HG02623 (cell line): Measurements from ENCODE around the gene PEPD.

ENCODE experiments used
- ATAC-seq: cut with Tn5 transposase; IDR thresholded peaks from one replicate; pipeline ENCODE4 v1.9.1; 2021; ENCODE audit warnings: moderate library complexity; ENCODE audit not compliant: unreplicated experiment

The PEPD gene

DNA sequence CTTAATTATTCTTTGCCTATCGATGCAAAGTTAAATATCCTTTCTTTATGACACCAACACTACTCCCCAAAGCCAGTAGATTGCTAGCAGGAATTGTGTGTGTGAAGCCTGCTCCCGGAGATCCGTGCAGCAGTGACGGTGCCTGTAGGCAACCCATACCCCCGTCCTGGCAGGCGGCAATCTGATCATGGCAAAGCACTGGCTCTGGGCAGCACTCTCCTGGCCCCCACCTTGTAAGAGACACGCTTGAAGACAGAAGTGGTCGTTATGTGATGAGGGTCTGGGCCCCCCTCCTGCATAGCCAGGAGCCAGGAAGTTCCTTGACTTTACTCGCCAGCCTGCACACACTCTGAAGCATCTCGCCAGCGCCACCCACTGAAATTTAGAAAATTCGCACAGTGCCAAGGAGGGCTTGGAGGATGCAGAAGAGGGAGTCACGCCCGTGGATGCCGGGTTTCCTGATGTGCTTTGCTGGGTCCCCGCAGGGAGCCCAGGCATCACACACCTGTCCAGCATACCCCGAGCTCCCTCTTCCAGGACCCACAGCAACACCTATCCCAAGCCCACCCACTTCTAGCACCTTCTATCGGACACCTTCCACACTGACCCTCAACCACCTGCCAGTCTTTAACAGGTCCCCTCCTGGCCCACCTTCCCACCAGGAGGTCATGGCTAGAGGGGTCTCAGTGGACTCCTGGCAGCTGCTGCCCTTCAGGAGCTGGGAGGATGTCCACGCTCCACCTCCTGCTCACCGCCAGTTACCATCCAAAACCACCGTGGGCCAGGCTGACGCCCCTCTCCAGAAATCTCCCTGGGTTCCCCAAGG, 93.6 kb downstream of the PEPD start:
- ATAC-seq: no peak

DNA sequence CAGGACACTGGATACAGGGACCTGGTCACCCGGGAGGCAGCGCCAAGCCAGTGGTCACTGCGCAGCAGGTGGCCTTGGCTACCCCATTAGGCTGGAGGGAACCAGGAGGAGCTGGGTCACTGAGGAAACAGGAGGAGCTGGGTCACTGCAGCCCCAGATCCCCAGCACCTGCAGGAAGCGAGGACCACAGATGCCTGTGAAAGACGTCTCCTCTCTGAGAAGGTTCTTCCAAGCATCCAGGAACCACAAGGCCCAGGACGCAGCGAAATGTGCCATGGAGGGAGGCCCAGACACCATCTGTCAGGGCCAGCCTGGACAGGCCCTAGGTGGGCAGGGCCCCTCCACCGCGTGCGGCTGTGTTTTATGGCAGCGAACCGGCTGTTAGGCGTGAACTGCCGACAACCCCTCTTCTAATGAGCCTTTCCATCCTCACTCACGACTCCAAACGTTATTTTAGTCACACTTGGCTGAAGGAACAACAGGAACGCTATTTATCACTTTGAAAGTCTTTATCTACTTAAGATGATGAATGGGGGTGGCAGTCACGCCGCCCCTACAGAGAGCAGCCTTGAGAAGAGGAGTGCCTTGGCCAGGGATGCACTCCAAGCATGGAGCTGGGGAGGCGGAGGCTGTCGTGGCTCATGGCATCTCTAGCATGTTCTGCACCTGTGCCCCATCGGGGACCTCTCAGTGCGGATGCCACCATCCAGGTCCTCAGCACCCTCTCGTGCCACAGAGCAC, 94.8 kb downstream of the PEPD start:
- no peak for ATAC-seq

DNA sequence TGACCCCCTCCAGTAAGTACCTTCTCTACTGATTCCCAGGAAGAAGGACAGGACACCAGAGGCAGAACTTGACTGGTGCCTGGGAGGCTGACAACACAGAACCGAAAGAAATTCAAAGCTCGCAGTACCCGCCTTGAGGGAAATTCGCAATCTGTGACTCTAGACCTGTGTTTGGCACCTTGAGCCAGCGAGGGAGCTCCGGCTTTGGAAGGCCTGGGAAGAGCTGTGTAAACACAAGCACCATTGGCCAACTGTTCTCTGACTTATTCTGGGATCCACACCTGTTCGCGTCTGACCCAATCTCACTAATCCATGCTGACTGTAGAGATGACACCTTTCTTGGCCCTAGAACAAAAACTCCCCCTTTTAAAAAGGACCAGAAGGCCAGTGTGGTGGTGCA, 97.4 kb downstream of the PEPD start:
- no peak for ATAC-seq

DNA sequence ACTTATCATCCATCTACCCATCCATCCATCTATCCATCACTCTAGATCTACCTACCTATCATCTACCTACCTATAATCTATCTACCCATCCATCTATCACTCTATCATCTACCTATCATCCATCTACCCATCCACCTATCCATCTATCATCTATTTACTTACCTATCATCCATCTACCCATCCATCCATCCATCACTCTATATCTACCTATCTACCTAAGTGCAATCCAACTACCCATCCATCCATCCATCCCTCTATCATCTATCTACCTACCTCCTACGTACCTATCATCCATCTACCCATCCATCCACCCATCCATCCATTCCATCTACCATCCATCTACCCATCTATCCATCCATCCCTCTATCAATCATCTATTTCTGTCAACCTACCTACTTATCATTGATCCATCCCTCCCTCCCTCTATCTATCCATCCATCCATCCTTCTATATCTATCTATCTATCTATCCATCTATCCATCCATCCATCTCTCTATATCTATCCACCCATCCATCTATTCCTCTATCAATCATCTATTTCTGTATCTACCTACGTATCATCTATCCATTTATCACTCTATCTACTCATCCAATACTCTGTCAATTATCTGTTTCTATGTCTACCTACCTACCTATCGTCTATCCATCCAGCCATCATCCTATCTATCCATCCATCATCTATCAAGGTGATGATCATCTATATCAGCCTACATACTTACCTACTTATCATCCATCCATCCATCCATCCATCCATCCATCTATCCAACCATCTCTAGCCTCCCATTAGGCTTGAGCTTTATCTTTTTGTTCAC, 99.0 kb downstream of the PEPD start:
- ATAC-seq: no peak

DNA sequence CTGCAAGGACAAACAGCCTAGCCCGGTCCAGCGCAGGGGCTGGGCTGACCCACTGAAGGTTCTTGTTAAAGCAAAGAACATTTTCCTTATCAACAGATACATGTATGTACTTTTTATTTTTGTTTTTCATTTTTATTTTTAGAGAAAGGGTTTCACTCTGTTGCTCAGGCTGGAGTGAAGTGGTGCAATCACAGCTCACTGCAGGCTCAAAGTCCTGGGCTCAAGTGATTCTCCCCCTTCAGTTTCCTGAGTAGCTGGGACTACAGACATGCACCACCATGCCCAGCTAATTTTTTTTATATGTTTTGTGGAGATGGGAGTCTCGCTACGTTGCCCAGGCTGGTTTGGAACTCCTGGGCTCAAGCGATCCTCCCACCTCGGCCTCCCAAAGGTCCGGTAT, 100.2 kb downstream of the PEPD start:
- no peak for ATAC-seq

DNA sequence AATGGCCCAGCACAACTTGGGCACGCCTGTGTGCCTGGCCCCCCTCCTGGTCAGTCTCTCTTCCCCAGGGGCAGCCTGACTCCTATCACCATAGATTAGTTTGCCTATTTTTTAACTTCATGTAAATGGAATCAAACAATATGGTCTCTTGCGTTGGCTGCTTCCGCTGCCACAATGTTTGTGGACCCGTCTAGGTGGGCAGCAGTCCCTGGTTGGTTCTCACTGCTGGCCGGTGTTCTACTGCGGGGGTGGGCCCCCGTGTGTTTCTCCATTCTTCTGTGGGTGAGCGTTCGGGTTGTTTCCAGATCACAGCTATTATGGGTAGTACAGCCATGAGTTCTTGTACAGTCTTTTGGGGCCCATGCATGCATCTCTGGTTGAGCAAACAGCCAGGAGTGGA, 100.8 kb downstream of the PEPD start:
- ATAC-seq: no peak

DNA sequence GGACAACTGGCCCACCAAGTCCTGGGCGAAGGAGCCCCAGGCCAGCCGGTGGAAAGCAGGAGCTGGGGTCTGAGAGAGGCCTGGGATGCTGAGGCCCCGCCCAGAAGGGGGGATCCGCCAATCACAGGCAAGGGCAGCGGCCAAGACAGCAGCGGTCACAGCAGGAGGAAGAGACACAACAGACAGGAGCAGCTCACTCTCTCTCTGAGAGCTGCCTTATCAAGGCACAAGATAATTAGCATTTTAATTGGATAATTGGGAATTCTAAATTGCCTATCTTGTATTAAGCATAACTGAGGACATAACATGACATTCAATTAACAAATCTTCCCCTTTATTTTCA, 101.8 kb downstream of the PEPD start:
- no peak for ATAC-seq

DNA sequence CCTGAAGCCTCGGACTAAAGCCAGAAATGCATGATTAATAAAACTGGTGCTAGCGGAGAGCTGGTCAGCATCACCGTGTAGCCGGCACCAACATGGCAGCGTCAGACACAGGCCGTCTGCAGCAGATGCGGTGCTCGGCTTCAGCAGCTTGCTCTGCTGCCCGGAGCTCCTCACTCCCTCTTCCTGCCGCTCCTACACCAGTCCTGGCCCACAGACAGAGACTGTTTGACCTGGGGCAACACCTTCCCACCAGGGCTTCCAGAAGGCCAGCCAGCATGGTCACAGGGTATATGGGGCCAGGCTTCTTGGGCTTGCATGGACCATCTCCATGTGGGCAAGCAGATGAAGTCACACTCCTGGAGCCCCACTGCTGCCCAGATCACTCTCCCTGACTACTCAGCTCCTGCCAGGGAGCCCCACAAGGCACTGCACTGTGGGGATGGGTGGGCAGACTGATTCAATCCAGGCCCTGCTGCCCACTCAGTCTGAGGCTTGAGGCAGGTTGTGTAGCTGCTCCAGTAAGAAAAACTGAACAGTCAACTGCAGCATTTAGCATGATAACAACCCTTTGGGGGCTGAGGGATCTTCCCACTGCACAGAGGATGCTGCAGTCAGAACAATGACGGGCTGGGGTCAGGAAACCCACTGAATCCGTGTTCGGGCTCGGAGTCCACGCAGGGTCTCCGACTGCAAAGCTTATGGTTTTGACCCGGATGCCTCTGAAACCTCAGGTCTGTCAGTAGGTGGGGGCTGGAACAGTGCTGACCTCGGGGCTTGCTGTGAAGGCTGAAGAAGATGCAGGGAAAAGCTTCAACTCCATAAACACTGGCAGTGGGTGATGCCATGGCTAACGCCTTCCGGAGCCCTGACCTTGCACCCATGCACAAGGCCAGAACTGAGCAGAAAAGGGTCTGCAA, 102.5 kb downstream of the PEPD start:
- ATAC-seq: no peak

DNA sequence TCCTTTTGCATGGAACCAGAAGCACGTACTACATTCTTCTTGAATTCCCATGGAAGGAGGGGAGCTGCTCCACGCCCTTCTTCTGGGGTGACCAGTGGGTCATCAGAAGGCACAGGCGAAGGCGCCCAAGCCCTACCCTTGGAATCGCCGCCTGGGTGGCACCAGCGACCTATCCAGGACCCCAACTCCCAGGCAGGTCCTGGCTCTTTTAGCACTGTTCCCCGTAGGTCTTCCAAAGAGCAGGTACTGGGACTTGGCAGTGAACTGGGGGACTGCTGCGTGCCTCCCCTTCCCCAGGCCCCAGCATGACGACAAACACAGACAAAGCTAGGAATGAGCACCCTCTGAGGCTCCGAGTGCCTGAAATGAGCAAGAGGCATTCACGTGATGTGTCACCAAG, 103.1 kb downstream of the PEPD start:
- ATAC-seq: no peak

DNA sequence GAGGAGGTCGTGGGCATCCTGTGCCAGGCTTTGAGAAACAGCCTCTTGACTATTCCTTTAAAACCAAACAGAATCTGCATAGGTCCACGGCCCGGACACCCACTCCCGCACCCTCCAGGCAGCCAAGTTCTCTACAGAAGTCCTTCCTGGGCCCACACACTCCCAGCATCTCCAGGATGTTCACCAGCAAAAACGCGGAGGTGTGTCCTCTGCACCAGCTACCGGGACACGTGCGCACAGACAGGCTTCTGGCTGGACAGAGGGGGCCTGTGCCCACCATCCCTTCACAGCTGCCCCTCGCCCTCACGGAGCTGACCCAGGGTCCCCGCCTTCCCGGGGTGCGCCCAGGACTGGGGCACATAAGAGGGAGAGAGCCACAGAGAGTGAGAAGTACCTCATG, 103.8 kb downstream of the PEPD start:
- no peak for ATAC-seq

DNA sequence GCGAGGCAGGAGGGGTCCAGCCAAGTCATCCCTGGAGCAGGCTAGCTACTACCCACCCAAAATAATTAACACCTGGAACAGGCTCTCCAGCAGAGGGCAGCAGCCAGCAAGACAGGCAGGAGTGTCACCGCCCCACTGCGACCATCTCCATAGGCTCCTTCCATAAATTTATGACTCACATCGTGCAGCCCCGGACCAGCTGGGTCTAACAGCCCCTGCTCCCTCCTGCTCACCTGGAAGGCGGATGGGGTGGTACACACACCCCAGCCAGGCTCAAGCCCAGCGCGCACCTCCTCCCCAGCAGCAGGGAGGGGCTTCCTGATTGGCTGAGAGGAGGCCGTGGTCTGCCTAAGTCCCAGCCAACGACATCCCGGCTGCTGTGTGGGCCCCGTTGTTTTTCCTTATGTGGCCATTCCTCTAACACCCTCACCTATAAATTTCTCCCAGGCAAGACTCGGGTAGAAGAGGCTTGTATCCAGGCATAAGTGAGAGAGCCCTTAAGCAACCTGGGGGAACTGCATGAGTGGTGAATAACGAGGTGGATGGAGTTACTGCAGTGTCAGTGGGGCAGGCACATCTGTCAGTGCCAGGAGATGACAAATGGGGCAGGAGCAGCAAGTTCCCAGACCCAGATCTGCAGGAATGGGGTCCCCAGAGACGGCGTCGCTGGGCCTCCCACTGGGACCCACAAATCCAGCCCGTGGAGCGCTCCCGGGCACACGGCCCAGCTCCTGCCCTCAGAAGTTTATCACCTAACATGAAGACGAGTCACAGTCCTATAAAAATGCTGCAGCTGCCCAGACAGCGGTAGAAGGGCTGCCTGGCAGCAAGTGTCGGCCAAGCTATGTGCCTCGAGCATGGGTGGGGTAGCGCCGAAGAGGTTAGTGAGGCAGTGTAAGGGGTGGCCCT, 105.0 kb downstream of the PEPD start:
- ATAC-seq: no peak

DNA sequence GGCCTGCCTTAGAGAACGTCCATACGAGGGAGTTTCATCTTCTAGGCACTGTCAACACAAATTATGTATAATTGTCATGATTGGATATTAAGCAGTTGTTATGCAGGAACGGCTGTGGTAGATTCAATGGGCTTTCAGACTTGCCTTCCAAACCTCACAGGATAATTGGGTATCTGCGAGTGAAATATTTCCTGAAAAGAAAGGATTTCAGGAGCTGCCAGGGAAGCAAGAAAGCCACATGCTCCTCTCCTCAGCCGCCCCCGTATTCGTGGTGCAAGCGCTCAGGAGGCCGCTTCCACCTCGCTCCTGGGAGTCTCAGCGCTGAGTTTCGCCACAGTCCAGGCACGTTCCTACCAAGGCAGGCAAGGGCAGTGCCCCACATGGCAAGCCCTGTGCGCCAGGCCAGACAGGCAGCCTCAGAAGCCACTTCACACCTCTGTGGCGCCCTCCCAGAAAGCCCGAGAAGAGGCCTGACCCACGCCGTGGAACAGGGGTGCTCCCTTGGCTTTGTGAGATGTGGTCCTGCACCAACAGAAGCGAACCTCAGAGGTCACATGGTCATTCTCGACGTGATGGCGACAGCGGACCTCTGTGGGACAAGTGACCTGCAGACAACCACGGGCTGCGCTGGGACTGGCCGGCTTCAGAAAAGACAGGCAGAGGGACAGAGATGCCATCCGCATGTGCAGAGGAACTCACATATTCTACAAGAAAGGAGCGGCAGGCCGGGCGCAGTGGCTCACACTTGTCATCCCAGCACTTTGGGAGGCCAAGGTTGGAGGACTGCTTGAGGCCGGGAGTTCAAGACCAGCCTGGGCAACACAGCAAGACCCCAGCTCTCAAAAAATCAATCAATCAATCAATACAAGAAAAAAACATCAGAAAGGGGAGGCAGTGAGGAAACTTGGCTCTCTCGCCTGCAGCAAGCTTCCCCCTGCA, 106.7 kb downstream of the PEPD start:
- ATAC-seq: no peak

DNA sequence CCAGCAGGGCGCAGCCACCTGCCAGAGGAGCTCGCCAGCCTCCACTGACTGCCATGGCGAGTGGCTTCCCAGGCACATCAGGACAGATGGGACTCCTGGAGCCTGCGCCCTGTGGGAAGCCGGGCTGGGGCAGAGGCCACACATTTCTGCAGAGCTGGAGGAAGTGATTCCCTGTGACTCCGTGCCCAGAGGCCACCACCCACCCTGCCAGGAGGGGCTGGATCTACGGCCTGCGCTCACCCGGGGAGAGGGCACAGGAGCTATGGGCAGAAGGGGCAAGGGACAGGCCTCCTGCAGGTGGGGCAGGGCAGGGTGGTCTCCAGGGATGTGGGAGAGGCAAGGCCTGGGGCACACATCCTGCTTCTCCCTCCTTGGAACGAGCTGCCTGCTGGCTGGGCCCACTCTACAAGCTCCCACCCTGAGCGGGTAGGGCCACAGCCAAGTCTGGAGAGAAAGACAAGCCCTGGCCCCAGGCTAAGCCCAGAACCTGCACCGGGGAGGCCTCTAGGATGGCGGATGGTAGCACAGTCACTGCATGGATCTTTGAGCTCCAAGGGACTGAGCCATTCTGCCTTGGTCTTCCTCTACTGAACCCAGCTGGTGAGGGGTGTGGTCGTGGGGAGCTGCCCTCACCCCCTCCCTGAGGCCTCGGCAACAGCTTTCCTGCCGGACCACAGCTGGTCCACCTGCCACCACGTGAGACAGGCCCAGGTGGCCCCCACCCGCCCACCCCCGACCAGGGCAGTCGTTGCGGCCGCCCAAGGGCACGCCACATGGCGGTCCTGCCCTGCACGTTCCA, 107.5 kb downstream of the PEPD start:
- ATAC-seq: no peak

DNA sequence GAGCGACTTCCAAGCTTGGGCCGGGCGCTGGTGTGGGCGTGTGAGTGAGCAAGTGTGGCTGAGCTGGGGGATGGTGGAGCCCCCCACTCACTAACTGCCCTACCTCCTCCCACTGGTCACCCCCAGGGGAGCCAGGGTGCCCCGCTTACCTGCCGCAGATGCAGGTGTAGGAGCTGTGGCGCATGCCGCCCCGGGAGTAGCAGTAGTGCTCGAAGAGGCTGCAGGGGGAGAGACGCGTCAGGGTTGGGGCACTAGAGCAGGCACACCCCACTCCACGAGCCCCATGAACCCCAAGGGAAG, 108.2 kb downstream of the PEPD start:
- ATAC-seq: no peak

DNA sequence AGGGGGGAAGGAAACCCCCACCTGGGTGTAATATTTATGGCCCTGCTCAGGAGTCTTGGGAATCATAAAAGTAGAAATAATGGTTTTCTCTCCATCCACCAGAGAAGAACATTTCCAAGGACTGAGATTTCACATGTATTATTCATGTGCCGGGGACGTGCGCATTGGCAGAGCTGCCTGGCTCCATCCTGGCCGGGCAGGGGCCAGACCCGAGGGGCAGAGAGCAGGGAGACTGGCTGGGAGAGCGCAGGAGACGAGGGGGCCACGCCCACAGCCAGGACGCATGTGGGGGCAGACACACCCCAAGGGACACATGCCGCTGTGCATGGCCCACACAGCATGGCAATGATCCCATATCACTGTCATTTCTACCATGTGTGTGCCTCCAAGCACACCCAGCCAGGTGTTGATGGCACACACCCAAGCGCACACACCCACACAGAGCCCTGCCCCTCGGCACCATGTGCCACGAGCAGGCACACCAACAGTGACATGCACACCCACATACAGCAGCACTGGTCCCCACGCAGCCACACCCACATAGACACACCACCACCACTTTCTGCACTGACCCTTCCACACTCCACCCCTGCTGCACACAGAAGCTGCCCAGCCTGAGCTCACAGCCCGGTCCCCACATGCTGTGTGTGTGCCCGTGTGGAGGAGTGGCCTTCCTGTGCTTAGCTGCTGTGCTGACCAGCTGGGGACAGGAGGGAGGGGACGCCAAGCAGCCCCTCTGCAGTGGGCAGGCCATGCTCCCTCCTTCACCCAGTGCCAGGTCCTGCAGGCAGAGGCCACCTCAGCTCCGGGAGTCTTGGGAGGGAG, 108.8 kb downstream of the PEPD start:
- ATAC-seq: no peak

DNA sequence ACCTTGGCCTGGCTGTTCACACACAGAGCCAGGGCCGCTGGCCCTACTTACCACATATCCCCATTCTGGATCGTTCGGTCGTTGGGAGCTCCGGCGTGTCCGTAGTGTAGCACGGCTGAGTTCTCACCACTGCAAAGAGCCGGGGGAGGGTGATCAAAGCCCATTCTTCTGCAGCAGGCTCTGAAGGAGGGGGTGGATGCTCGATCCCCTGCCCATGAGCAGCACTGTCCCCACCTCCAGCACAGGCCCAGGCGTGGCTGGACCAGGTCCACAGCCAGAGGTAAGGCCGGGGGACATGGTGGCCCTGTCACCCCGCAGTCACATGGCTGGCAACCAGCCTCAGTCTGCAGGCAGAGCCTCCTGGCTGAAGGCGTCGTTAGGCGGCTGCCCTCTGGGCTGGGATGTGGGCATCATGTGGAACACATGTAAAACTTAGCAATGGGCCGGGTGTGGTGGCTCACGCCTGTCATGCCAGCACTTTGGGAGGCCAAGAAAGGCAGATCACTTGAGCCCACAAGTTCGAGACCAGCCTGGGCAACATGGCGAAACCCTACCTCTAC, 109.9 kb downstream of the PEPD start:
- no peak for ATAC-seq

DNA sequence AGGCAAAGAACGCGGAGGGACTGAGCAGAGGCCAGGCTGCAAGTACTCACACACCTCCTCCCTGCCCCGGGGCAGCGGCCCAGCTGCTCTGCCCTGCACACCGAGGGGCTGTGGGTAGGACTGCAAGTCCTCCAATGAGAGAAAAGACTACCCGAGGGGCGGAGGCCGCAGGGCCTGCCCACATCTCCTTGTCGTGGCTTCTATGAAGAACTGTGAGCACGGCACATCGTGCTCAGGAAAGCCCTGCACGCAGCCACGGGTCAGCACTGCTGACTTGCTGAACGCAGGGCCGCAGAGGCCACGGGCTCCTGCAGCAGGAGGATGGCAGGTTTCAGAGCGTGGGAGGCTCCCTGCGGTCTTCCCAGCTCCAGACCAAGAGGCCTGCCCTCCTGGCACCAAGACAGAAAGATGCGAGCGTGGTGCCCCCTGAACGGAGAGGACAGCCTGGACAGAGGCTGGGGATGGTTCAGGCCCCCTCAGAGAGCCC, 110.6 kb downstream of the PEPD start:
- no peak for ATAC-seq
